Endothelial cell of umbilical vein (primary cell): ENCODE data around the gene UBR4.

ENCODE experiments used
- EZH2 ChIP-seq: IDR thresholded peaks from 2 replicates; pipeline ENCODE4 v1.6.1; 2012; ENCODE audit warnings: borderline replicate concordance, low read depth, mild to moderate bottlenecking, moderate library complexity, low read length, inconsistent platforms; ENCODE audit not compliant: severe bottlenecking
- FOS ChIP-seq: IDR thresholded peaks from 2 replicates; pipeline ENCODE4 v1.6.1; 2011; ENCODE audit warnings: mild to moderate bottlenecking, low read length, moderate library complexity, borderline replicate concordance; ENCODE audit not compliant: insufficient read depth
- JUN ChIP-seq: IDR thresholded peaks from 2 replicates; pipeline ENCODE4 v1.6.1; 2011; ENCODE audit warnings: borderline replicate concordance, low read depth; ENCODE audit not compliant: insufficient read length, insufficient read depth
- MYC ChIP-seq: IDR thresholded peaks from one replicate; pipeline ENCODE4 v1.6.1; 2011; ENCODE audit warnings: mild to moderate bottlenecking, low read depth, low read length
- POLR2A ChIP-seq: IDR thresholded peaks from 2 replicates; pipeline ENCODE4 v1.6.1; 2012; ENCODE audit warnings: low read depth, mild to moderate bottlenecking, control low read depth, low read length
- POLR2AphosphoS5 ChIP-seq: IDR thresholded peaks from 2 replicates; pipeline ENCODE4 v1.6.1; 2012; ENCODE audit warnings: low read depth, mild to moderate bottlenecking, control low read depth, low read length, moderate library complexity; ENCODE audit not compliant: insufficient read depth
- TF ChIP-seq, protein P1 (sequence below), 2 donors: IDR thresholded peaks; 1 replicate in 1 of 2; 2 replicates in 1 of 2; pipeline ENCODE4 v1.5.1; 2011; ENCODE audit warnings: low read length in 2 of 2, mild to moderate bottlenecking in 2 of 2, moderate library complexity in 2 of 2, control low read depth in 1 of 2, inconsistent platforms in 1 of 2, low read depth in 1 of 2; ENCODE audit not compliant: insufficient read depth in 1 of 2; ENCODE audit errors: extremely low read depth in 1 of 2
- TF ChIP-seq, protein P2 (sequence below): IDR thresholded peaks from 2 replicates; pipeline ENCODE4 v1.6.1; 2011; ENCODE audit not compliant: insufficient read depth, insufficient read length

DNA sequence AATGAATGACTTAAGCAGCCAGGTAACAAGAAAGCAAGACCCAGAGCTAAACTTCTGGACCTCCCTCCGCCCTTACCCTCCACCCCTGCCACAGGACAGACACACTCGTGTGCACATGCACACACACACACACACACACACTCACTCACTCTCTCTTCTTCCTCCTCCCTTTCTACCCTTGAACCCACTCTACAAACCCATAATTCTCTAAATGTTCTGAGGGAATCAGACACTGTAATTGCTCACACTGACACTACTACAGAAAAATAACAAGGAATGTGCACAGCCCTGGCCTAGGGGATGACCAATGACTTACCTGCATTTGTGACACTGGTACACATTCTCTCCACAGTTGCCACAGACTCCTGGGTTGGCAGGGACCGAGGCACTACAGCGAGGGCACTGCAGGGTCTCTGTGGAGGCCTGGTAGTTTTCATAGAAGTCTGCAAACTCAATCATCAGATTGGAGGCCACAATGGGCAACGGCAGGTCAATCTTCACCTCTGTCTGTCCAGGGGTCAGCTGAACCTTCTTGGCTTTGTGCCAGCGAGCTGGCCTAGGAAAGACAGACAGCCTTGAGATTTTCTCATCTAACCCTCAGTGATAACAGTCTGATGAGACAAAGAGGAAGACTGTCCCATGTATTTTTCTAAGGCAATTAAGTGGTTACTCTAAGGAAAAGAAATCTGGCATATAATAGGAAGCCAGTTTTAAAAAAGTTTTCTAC lies 94.8 kb downstream of the UBR4 start:
- TF ChIP-seq, protein P1, sequence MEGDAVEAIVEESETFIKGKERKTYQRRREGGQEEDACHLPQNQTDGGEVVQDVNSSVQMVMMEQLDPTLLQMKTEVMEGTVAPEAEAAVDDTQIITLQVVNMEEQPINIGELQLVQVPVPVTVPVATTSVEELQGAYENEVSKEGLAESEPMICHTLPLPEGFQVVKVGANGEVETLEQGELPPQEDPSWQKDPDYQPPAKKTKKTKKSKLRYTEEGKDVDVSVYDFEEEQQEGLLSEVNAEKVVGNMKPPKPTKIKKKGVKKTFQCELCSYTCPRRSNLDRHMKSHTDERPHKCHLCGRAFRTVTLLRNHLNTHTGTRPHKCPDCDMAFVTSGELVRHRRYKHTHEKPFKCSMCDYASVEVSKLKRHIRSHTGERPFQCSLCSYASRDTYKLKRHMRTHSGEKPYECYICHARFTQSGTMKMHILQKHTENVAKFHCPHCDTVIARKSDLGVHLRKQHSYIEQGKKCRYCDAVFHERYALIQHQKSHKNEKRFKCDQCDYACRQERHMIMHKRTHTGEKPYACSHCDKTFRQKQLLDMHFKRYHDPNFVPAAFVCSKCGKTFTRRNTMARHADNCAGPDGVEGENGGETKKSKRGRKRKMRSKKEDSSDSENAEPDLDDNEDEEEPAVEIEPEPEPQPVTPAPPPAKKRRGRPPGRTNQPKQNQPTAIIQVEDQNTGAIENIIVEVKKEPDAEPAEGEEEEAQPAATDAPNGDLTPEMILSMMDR (IDR thresholded peaks at IDR 0.05; ENCODE audit: extremely low read depth in 1 of 2, insufficient read depth in 1 of 2, low read depth in 1 of 2, low read length in 2 of 2) = no peak
- TF ChIP-seq EZH2 (no peak), POLR2AphosphoS5 (no peak), POLR2A (no peak), MYC (no peak), JUN (no peak), FOS (no peak)
- TF ChIP-seq, protein P2, sequence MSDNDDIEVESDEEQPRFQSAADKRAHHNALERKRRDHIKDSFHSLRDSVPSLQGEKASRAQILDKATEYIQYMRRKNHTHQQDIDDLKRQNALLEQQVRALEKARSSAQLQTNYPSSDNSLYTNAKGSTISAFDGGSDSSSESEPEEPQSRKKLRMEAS = no peak
